ENCODE data around the gene PADI6.

The PADI6 gene

GRCh38 chr1:17330856-17331255, 41.1 kb upstream of the PADI6 start:
- H3K9me3 ChIP-seq (ENCODE audit: control insufficient read depth, insufficient read depth, low read length) = no peaks in the 10 kb centered on the region
- H3K4me1 ChIP-seq (ENCODE audit: control insufficient read depth, low read length) = no peaks in the 10 kb centered on the region
- no peak for TF ChIP-seq CTCF (IDR thresholded peaks at IDR 0.05; ENCODE audit: low read depth, low read length, poor library complexity, severe bottlenecking)
- TF ChIP-seq EZH2phosphoT487 (IDR thresholded peaks at IDR 0.05; ENCODE audit: borderline replicate concordance, low read length) = no peak
- H3K79me2 ChIP-seq (ENCODE audit: control insufficient read depth, low read length) = no peaks in the 10 kb centered on the region
- no peak overlapping the region for H3K27ac ChIP-seq (ENCODE audit: low read depth, low read length)
- no peak overlapping the region for H3K4me2 ChIP-seq (ENCODE audit: low read length)
- H3K9me2 ChIP-seq (replicated peaks; ENCODE audit: control insufficient read depth, low read length) = no peaks in the 10 kb centered on the region
- H3F3A ChIP-seq (ENCODE audit: control insufficient read depth, insufficient read depth) = no peaks in the 10 kb centered on the region
- no peaks in the 10 kb centered on the region for H3K27me3 ChIP-seq (ENCODE audit: control insufficient read depth, low read length)
- no peaks in the 10 kb centered on the region for H4K20me1 ChIP-seq (ENCODE audit: control insufficient read depth, insufficient read depth, low read depth, low read length)
- H3K36me3 ChIP-seq (ENCODE audit: control insufficient read depth, low read length) = no peaks in the 10 kb centered on the region
- H3K4me3 ChIP-seq (ENCODE audit: low read length) = no peak overlapping the region

GRCh38 chr1:17333081-17333480, 38.9 kb upstream of the PADI6 start:
- H3K4me3 ChIP-seq (ENCODE audit: low read length) = no peak overlapping the region
- H3K9me2 ChIP-seq (replicated peaks; ENCODE audit: control insufficient read depth, low read length) = no peaks in the 10 kb centered on the region
- H3K4me2 ChIP-seq (ENCODE audit: low read length) = no peak overlapping the region
- no peak overlapping the region for H3K27ac ChIP-seq (ENCODE audit: low read depth, low read length)
- H3K9me3 ChIP-seq (ENCODE audit: control insufficient read depth, insufficient read depth, low read length) = no peaks in the 10 kb centered on the region
- H3K27me3 ChIP-seq (ENCODE audit: control insufficient read depth, low read length) = no peaks in the 10 kb centered on the region
- TF ChIP-seq EZH2phosphoT487 (IDR thresholded peaks at IDR 0.05; ENCODE audit: borderline replicate concordance, low read length) = no peak
- no peak for TF ChIP-seq CTCF (IDR thresholded peaks at IDR 0.05; ENCODE audit: low read depth, low read length, poor library complexity, severe bottlenecking)
- H3F3A ChIP-seq (ENCODE audit: control insufficient read depth, insufficient read depth) = no peaks in the 10 kb centered on the region
- H3K4me1 ChIP-seq (ENCODE audit: control insufficient read depth, low read length) = no peaks in the 10 kb centered on the region
- H3K79me2 ChIP-seq (ENCODE audit: control insufficient read depth, low read length) = no peaks in the 10 kb centered on the region
- no peaks in the 10 kb centered on the region for H4K20me1 ChIP-seq (ENCODE audit: control insufficient read depth, insufficient read depth, low read depth, low read length)
- no peaks in the 10 kb centered on the region for H3K36me3 ChIP-seq (ENCODE audit: control insufficient read depth, low read length)

- no peaks in the 10 kb centered on the region for H3K9me3 ChIP-seq (ENCODE audit: control insufficient read depth, insufficient read depth, low read length)
- no peaks in the 10 kb centered on the region for H4K20me1 ChIP-seq (ENCODE audit: control insufficient read depth, insufficient read depth, low read depth, low read length)
- H3F3A ChIP-seq (ENCODE audit: control insufficient read depth, insufficient read depth) = no peaks in the 10 kb centered on the region
- no peak overlapping the region for H3K4me2 ChIP-seq (ENCODE audit: low read length)
- no peak overlapping the region for H3K4me3 ChIP-seq (ENCODE audit: low read length)
- H3K9me2 ChIP-seq (replicated peaks; ENCODE audit: control insufficient read depth, low read length) = no peaks in the 10 kb centered on the region
- no peak overlapping the region for H3K27ac ChIP-seq (ENCODE audit: low read depth, low read length)
- TF ChIP-seq EZH2phosphoT487 (IDR thresholded peaks at IDR 0.05; ENCODE audit: borderline replicate concordance, low read length) (no peak), CTCF (IDR thresholded peaks at IDR 0.05; ENCODE audit: low read depth, low read length, poor library complexity, severe bottlenecking) (peak; percentile 97)
- H3K4me1 ChIP-seq (ENCODE audit: control insufficient read depth, low read length) = no peaks in the 10 kb centered on the region
- no peaks in the 10 kb centered on the region for H3K36me3 ChIP-seq (ENCODE audit: control insufficient read depth, low read length)
- H3K79me2 ChIP-seq (ENCODE audit: control insufficient read depth, low read length) = no peaks in the 10 kb centered on the region
- no peaks in the 10 kb centered on the region for H3K27me3 ChIP-seq (ENCODE audit: control insufficient read depth, low read length)
These were observed 35.9 kb upstream of the PADI6 start for GRCh38 chr1:17335821-17336710.
